GM18873 (cell line): Measurements from ENCODE around the gene BRD3OS.
"Not testable (repeated sequence)": the region's sequence is repeated elsewhere in the genome, so short reads cannot be mapped to it uniquely, and the experiment has no call there.

ENCODE experiments used
- ATAC-seq: cut with Tn5 transposase; IDR thresholded peaks from one replicate; pipeline ENCODE4 v1.9.1; 2021; ENCODE audit warnings: mild to moderate bottlenecking, moderate library complexity, moderate number of reproducible peaks; ENCODE audit not compliant: unreplicated experiment, low FRiP score

BRD3OS gene

GRCh38 chr9:133987946-133988665 lies 37.2 kb upstream of the BRD3OS start:
- ATAC-seq, result no peak

GRCh38 chr9:133988771-133989170 lies 36.5 kb upstream of the BRD3OS start:
- not testable (repeated sequence) for ATAC-seq

GRCh38 chr9:133989625-133990365 lies 35.5 kb upstream of the BRD3OS start:
- ATAC-seq, result no peak

GRCh38 chr9:133990366-133991213 lies 34.7 kb upstream of the BRD3OS start:
- no peak for ATAC-seq

- ATAC-seq, result no peak
These were observed 33.9 kb upstream of the BRD3OS start for GRCh38 chr9:133991214-133991921.

GRCh38 chr9:133991964-133992779 lies 33.1 kb upstream of the BRD3OS start, which contains the start of gene VAV2:
VAV2 (minus strand) TSS chr9:133992324; CDS start chr9:133992278, 46 bp downstream.
- peak; percentile 37 for ATAC-seq

- peak; percentile 39 for ATAC-seq
These were observed 32.3 kb upstream of the BRD3OS start for GRCh38 chr9:133992780-133993634.

GRCh38 chr9:133993635-133994253 lies 31.5 kb upstream of the BRD3OS start:
- ATAC-seq, result no peak

- ATAC-seq, result no peak
These were observed 30.8 kb upstream of the BRD3OS start for GRCh38 chr9:133994353-133995011.

GRCh38 chr9:133995012-133995896 lies 30.0 kb upstream of the BRD3OS start:
- ATAC-seq, result no peak

- ATAC-seq, result no peak
These were observed 28.5 kb upstream of the BRD3OS start for GRCh38 chr9:133996531-133997520.

- no peak for ATAC-seq
These were observed 27.7 kb upstream of the BRD3OS start for GRCh38 chr9:133997584-133997983.

GRCh38 chr9:133998915-133999595 lies 26.2 kb upstream of the BRD3OS start:
- no peak for ATAC-seq

GRCh38 chr9:133999851-134000265 lies 25.4 kb upstream of the BRD3OS start:
- no peak for ATAC-seq

- ATAC-seq, result no peak
These were observed 22.5 kb upstream of the BRD3OS start for GRCh38 chr9:134002796-134003195.
